ENCODE data around the gene TAGLN3.

The TAGLN3 gene

GRCh38 chr3:111998636-111999483 lies at the start of gene TAGLN3:
Gene TAGLN3 (plus strand): TSS chr3:111998922. CDS start chr3:111999423, 501 bp downstream.
- Histone ChIP-seq H3K36me3 (ENCODE audit: control insufficient read depth in 1 of 2, insufficient read depth in 2 of 2, low read length in 2 of 2) (no peaks in the 10 kb centered on the region), H3K27me3 (ENCODE audit: control insufficient read depth in 1 of 2, insufficient read depth in 2 of 2, low read length in 2 of 2) (peaks cover 4 to 11% of the 10 kb centered on the region in 2 donors), H3K9me3 (ENCODE audit: control insufficient read depth in 1 of 2, low read length in 2 of 2) (no peaks in the 10 kb centered on the region), H3K27ac (ENCODE audit: low read depth, low read length) (no peak within 1 kb of the TSS), H3K9ac (ENCODE audit: low read depth in 1 of 2, low read length in 2 of 2) (peak within 1 kb of the TSS; percentile 27 to 35), H3K4me3 (ENCODE audit: low read depth in 1 of 2, low read length in 2 of 2) (peak within 1 kb of the TSS; percentile 74 to 75), H3K4me1 (ENCODE audit: control insufficient read depth in 1 of 2, insufficient read depth in 2 of 2, low read length in 2 of 2) (peaks cover 8 to 13% of the 10 kb centered on the region in 2 donors)

- Histone ChIP-seq H3K27me3 (ENCODE audit: control insufficient read depth in 1 of 2, insufficient read depth in 2 of 2, low read length in 2 of 2) (no peaks in the 10 kb centered on the region), H3K9ac (ENCODE audit: low read depth in 1 of 2, low read length in 2 of 2) (no peak overlapping the region), H3K27ac (ENCODE audit: low read depth, low read length) (no peak overlapping the region), H3K36me3 (ENCODE audit: control insufficient read depth in 1 of 2, insufficient read depth in 2 of 2, low read length in 2 of 2) (no peaks in the 10 kb centered on the region), H3K9me3 (ENCODE audit: control insufficient read depth in 1 of 2, low read length in 2 of 2) (no peaks in the 10 kb centered on the region), H3K4me1 (ENCODE audit: control insufficient read depth in 1 of 2, insufficient read depth in 2 of 2, low read length in 2 of 2) (no peaks in the 10 kb centered on the region), H3K4me3 (ENCODE audit: low read depth in 1 of 2, low read length in 2 of 2) (no peak overlapping the region)
Measured at GRCh38 chr3:111949712-111950111, 49.0 kb upstream of the TAGLN3 start.

GRCh38 chr3:111951032-111951431 lies 47.7 kb upstream of the TAGLN3 start:
- H3K36me3 ChIP-seq (ENCODE audit: control insufficient read depth in 1 of 2, insufficient read depth in 2 of 2, low read length in 2 of 2): no peaks in the 10 kb centered on the region
- H3K4me3 ChIP-seq (ENCODE audit: low read depth in 1 of 2, low read length in 2 of 2): no peak overlapping the region
- no peak overlapping the region for H3K27ac ChIP-seq (ENCODE audit: low read depth, low read length)
- no peaks in the 10 kb centered on the region for H3K9me3 ChIP-seq (ENCODE audit: control insufficient read depth in 1 of 2, low read length in 2 of 2)
- H3K27me3 ChIP-seq (ENCODE audit: control insufficient read depth in 1 of 2, insufficient read depth in 2 of 2, low read length in 2 of 2): no peaks in the 10 kb centered on the region
- no peak overlapping the region for H3K9ac ChIP-seq (ENCODE audit: low read depth in 1 of 2, low read length in 2 of 2)
- H3K4me1 ChIP-seq (ENCODE audit: control insufficient read depth in 1 of 2, insufficient read depth in 2 of 2, low read length in 2 of 2): no peaks in the 10 kb centered on the region

- Histone ChIP-seq H3K4me3 (ENCODE audit: low read depth in 1 of 2, low read length in 2 of 2) (no peak overlapping the region), H3K27ac (ENCODE audit: low read depth, low read length) (no peak overlapping the region), H3K27me3 (ENCODE audit: control insufficient read depth in 1 of 2, insufficient read depth in 2 of 2, low read length in 2 of 2) (no peaks in the 10 kb centered on the region), H3K36me3 (ENCODE audit: control insufficient read depth in 1 of 2, insufficient read depth in 2 of 2, low read length in 2 of 2) (no peaks in the 10 kb centered on the region), H3K9ac (ENCODE audit: low read depth in 1 of 2, low read length in 2 of 2) (no peak overlapping the region), H3K9me3 (ENCODE audit: control insufficient read depth in 1 of 2, low read length in 2 of 2) (no peaks in the 10 kb centered on the region), H3K4me1 (ENCODE audit: control insufficient read depth in 1 of 2, insufficient read depth in 2 of 2, low read length in 2 of 2) (no peaks in the 10 kb centered on the region)
Measured at GRCh38 chr3:111952086-111952485, 46.6 kb upstream of the TAGLN3 start.

- Histone ChIP-seq H3K4me1 (ENCODE audit: control insufficient read depth in 1 of 2, insufficient read depth in 2 of 2, low read length in 2 of 2) (no peaks in the 10 kb centered on the region), H3K9ac (ENCODE audit: low read depth in 1 of 2, low read length in 2 of 2) (no peak overlapping the region), H3K36me3 (ENCODE audit: control insufficient read depth in 1 of 2, insufficient read depth in 2 of 2, low read length in 2 of 2) (no peaks in the 10 kb centered on the region), H3K27me3 (ENCODE audit: control insufficient read depth in 1 of 2, insufficient read depth in 2 of 2, low read length in 2 of 2) (no peaks in the 10 kb centered on the region), H3K27ac (ENCODE audit: low read depth, low read length) (no peak overlapping the region), H3K4me3 (ENCODE audit: low read depth in 1 of 2, low read length in 2 of 2) (no peak overlapping the region), H3K9me3 (ENCODE audit: control insufficient read depth in 1 of 2, low read length in 2 of 2) (no peaks in the 10 kb centered on the region)
Measured at GRCh38 chr3:111952866-111953450, 45.8 kb upstream of the TAGLN3 start.

- Histone ChIP-seq H3K4me1 (ENCODE audit: control insufficient read depth in 1 of 2, insufficient read depth in 2 of 2, low read length in 2 of 2) (no peaks in the 10 kb centered on the region), H3K9me3 (ENCODE audit: control insufficient read depth in 1 of 2, low read length in 2 of 2) (no peaks in the 10 kb centered on the region), H3K27me3 (ENCODE audit: control insufficient read depth in 1 of 2, insufficient read depth in 2 of 2, low read length in 2 of 2) (no peaks in the 10 kb centered on the region), H3K27ac (ENCODE audit: low read depth, low read length) (no peak overlapping the region), H3K9ac (ENCODE audit: low read depth in 1 of 2, low read length in 2 of 2) (no peak overlapping the region), H3K36me3 (ENCODE audit: control insufficient read depth in 1 of 2, insufficient read depth in 2 of 2, low read length in 2 of 2) (no peaks in the 10 kb centered on the region), H3K4me3 (ENCODE audit: low read depth in 1 of 2, low read length in 2 of 2) (no peak overlapping the region)
Measured at GRCh38 chr3:111954228-111954990, 44.3 kb upstream of the TAGLN3 start.

GRCh38 chr3:111955876-111956275 lies 42.8 kb upstream of the TAGLN3 start:
- Histone ChIP-seq H3K9ac (ENCODE audit: low read depth in 1 of 2, low read length in 2 of 2) (no peak overlapping the region), H3K36me3 (ENCODE audit: control insufficient read depth in 1 of 2, insufficient read depth in 2 of 2, low read length in 2 of 2) (no peaks in the 10 kb centered on the region), H3K27me3 (ENCODE audit: control insufficient read depth in 1 of 2, insufficient read depth in 2 of 2, low read length in 2 of 2) (no peaks in the 10 kb centered on the region), H3K4me3 (ENCODE audit: low read depth in 1 of 2, low read length in 2 of 2) (no peak overlapping the region), H3K4me1 (ENCODE audit: control insufficient read depth in 1 of 2, insufficient read depth in 2 of 2, low read length in 2 of 2) (no peaks in the 10 kb centered on the region), H3K27ac (ENCODE audit: low read depth, low read length) (no peak overlapping the region), H3K9me3 (ENCODE audit: control insufficient read depth in 1 of 2, low read length in 2 of 2) (no peaks in the 10 kb centered on the region)

GRCh38 chr3:111956449-111956848 lies 42.3 kb upstream of the TAGLN3 start:
- Histone ChIP-seq H3K27ac (ENCODE audit: low read depth, low read length) (no peak overlapping the region), H3K9me3 (ENCODE audit: control insufficient read depth in 1 of 2, low read length in 2 of 2) (no peaks in the 10 kb centered on the region), H3K4me1 (ENCODE audit: control insufficient read depth in 1 of 2, insufficient read depth in 2 of 2, low read length in 2 of 2) (no peaks in the 10 kb centered on the region), H3K9ac (ENCODE audit: low read depth in 1 of 2, low read length in 2 of 2) (no peak overlapping the region), H3K27me3 (ENCODE audit: control insufficient read depth in 1 of 2, insufficient read depth in 2 of 2, low read length in 2 of 2) (no peaks in the 10 kb centered on the region), H3K36me3 (ENCODE audit: control insufficient read depth in 1 of 2, insufficient read depth in 2 of 2, low read length in 2 of 2) (no peaks in the 10 kb centered on the region), H3K4me3 (ENCODE audit: low read depth in 1 of 2, low read length in 2 of 2) (no peak overlapping the region)

GRCh38 chr3:111956995-111957734 lies 41.6 kb upstream of the TAGLN3 start:
- no peak overlapping the region for H3K27ac ChIP-seq (ENCODE audit: low read depth, low read length)
- no peaks in the 10 kb centered on the region for H3K27me3 ChIP-seq (ENCODE audit: control insufficient read depth in 1 of 2, insufficient read depth in 2 of 2, low read length in 2 of 2)
- H3K36me3 ChIP-seq (ENCODE audit: control insufficient read depth in 1 of 2, insufficient read depth in 2 of 2, low read length in 2 of 2): no peaks in the 10 kb centered on the region
- no peak overlapping the region for H3K4me3 ChIP-seq (ENCODE audit: low read depth in 1 of 2, low read length in 2 of 2)
- H3K4me1 ChIP-seq (ENCODE audit: control insufficient read depth in 1 of 2, insufficient read depth in 2 of 2, low read length in 2 of 2): no peaks in the 10 kb centered on the region
- no peak overlapping the region for H3K9ac ChIP-seq (ENCODE audit: low read depth in 1 of 2, low read length in 2 of 2)
- no peaks in the 10 kb centered on the region for H3K9me3 ChIP-seq (ENCODE audit: control insufficient read depth in 1 of 2, low read length in 2 of 2)
